HG03039 (cell line): Measurements from ENCODE around the gene GRID2IP.
"Not testable (repeated sequence)": the region's sequence is repeated elsewhere in the genome, so short reads cannot be mapped to it uniquely, and the experiment has no call there.

ENCODE experiments used
- ATAC-seq: cut with Tn5 transposase; IDR thresholded peaks from one replicate; pipeline ENCODE4 v1.9.1; 2021; ENCODE audit warnings: mild to moderate bottlenecking, moderate library complexity; ENCODE audit not compliant: unreplicated experiment

Gene GRID2IP

DNA sequence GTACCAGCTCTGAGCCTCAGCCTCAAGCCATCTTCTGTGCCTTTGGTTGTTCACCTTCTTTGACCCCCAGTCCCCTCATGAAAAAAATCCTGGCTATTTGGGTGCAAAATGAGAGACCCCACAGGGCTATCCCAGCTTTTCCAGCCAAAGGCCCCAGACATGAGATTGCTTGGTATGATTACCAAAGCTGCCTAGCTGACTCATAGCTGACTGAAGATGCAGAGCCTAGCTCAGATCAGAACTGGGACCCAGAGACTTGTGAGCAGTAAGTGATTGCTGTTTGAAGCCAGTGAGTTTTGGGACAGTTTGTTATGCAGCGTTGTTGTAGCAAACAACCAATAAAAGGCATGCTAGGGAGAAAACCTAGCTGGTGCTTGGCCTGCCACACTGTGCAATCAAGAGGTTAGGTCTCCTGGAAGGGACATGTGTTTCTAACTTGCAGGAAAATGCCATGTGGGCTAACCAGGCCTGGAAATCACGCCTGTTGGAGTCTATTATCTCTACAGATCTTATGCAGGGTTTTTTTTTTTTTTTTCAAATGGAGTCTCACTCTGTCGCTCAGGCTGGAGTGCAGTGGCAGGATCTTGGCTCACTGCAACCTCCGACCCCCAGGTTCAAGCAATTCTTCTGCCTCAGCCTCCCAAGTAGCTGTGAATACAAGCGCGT is 55.5 kb downstream of the GRID2IP start:
- ATAC-seq, result no peak

DNA sequence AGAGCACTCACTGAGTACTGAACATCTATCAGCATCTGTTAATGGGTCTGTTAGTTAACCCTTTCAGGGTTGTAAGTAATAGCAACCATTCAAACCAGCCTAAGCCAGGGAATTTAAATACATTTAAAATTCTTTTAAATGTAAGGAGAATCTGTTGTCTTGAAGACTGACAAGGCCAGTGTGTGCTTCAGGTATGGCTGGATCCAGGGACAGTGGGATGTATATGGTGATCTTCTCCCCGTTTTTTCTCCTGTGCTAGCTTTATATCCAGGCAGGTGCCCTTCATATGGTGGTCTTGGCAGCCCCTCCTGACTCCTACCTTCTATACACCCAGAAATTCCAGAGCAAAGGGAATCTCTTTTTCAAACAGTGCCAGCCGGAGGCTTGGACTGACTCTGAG is 56.9 kb downstream of the GRID2IP start:
- no peak for ATAC-seq

DNA sequence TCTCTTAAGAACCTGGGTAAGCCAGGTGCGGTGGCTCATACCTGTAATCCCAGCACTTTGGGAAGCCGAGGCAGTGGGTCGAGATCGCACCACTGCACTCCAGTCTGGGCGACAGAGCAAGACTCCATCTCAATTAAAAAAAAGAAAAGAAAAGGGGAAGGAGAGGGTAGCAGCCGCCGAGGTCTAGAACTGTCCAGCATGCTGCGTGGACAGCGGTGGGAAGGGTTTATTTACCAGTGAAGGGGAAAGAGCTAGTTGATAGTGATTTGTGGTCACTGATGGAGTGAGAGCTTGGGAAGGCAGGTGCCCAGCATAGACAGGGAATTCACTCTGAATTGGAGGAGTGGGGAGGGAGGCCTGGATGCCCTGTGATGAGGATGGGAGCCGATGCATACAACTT is 60.1 kb downstream of the GRID2IP start:
- ATAC-seq, result no peak

DNA sequence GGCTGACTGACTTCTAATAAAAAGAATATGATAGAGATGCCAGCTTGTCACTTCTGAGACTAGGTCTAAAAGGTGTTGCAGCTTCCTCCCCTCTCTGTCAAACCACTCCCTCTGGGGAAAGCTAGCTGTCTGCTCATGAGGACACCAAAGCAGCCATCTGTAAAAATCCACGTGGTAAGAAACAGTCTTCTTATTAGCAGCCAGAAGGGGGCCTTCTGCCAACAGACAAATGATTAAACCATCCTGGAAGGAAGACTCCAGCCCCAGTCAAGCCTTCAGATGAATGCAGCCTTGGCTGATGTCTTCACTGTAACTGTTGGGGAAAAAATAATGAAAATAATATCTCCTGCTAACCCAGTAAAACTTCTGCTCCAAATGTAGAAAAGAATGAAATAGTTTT is 61.6 kb downstream of the GRID2IP start:
- no peak for ATAC-seq

DNA sequence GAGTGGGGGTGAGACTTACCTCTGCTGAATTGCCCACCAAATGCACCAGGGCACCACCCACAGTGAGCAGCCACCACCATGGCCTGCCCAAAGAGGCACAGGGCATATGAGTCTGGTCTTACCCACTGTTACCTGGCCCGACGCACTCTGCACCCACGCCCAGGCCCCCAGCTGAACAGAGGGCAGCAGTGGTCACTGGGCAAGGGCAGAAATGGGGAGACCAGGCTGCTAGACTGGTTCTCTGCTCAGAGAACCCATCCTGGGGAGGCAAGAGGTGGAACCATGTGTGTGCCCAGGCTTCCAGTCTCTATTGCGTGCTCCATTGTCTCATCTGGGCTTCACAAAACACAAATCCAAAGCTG is 64.1 kb downstream of the GRID2IP start:
- ATAC-seq, result no peak

DNA sequence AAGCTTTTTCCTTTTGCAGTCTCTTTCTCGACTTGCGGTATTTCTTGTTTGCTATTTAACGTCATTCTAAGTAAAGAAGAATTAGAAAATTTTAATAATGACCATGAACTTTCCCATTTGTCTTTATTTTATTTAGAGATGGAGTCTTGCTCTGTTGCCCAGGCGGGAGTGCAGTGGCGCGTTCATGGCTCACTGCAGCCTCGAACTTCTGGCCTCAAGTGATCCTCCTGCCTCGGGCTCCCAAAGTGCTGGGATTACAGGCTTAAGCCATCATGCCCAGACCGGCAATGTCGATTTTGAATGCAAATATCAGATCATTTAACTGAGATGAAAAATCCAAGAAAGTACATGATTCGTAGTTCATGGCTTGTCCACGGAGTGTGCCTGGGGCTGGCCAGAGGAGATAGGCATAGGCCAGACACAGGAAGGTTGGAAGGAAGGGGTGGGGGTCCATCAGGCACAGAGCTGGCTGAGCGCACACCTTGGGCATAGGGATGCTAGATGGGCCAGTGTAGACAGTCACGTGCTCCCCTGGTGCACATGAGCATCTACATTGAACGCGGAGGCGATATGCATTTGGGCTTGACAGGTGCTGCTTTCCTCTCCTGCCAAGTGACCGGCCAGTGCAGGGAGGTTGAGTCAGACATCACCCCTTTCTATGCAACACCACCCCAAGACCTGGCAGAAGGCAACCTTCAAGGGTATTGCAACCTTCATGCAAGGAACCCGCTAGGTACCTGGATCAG is 64.7 kb downstream of the GRID2IP start:
- ATAC-seq, result no peak

DNA sequence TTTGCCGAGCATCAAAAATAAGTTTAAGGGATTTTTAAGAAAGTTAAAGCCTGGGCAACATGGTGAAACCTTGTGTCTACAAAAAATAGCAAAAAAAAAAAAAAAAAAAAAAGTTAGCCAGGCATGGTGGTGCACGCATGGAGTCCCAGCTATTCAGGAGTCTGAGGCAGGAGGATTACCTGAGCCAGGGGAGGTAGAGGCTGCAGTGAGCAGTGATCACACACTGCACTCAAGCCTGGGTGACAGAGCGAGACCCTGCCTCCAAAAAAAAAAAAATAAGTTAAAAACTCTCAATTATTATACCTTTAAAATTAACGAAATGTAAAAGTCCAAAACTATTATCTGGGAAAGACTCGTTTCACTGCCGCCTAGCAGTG is 68.5 kb downstream of the GRID2IP start:
- ATAC-seq, result no peak

DNA sequence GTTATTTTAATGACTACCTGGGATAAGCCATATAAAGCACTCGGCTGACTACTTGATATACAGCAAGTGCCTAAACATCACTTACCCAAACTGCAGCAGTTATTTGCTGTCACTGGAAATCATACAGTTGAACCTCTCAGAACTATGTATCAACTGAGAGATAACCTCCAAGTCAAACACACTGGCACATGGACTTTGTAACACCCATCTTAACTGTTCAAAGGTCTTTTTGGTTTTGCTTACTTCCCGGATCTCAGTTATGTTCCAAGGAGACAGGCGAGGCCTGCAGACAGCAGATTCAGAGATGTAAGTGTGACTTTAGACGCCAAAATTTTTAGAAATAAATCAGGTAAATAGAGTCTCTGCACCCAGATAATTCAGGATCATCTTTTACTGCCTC is 69.0 kb downstream of the GRID2IP start:
- ATAC-seq, result no peak

DNA sequence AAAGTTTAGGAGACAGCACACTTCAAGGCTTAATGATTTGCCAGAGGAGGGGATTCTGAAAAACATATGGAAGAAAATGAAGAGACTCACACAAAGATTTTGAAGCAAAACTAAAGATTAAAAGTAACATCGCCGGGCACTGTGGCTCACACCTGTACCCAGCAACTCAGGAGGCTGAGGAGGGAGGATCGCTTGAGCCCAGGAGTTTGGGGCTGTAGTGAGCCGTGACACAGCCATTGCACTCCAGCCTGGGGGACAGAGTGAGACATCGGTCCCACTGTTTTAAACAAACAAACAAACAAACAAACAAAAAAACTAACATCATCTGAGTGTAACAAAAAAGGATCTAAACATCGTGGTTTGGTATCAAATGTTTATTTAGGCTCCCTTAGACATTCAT is 69.8 kb downstream of the GRID2IP start:
- no peak for ATAC-seq

DNA sequence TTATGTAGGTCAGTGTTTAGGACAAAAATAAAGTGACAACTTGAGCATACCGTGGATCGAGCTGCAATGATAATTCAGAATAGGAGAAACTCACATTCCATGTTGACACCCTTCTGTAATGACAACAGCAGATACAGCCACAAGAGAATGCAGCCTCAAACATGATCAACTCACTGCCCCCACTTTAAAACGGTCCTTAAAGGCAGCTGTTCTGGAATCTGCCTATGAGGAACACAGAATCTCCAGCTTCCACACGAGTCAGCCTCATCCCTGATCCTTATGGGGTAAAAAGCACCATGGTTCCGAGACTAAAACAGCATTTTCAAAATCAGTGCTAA is 71.0 kb downstream of the GRID2IP start:
- ATAC-seq, result no peak

DNA sequence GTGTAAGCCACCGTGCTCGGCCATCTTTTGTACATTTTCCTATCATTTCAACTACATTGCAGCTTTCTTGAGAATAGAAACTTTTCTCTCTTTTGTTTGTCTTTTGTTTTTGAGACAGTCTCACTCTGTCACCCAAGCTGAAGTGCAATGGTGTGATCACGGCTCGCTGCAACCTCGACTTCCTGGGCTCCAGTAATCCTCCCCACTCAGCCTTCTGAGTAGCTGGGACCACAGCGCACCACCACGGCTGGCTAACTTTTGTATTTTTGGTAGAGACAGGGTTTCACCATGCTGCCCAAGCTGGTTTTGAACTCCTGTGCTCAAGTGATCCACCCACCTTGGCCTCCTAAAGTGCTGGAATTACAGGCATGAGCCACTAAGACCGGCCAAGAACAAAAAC is 72.2 kb downstream of the GRID2IP start:
- ATAC-seq, result no peak

DNA sequence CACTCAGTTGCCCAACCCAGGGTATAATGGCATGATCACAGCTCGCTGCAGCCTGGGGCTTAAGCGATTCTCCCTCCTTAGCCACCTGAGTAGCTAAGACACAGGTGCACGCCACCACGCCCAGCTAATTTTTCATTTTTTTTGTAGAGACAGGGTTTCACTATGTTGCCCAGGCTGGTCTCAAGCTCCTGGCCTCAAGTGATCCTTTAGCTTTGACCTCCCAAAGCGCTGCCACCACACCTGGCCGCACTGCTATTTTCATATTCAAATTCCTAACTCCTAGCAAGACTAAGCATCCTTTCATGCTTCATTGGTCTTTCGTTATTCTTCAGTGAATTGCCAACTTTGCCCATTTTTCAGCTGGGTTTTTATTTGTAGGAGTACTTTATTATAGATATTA is 73.1 kb downstream of the GRID2IP start:
- ATAC-seq, result no peak

DNA sequence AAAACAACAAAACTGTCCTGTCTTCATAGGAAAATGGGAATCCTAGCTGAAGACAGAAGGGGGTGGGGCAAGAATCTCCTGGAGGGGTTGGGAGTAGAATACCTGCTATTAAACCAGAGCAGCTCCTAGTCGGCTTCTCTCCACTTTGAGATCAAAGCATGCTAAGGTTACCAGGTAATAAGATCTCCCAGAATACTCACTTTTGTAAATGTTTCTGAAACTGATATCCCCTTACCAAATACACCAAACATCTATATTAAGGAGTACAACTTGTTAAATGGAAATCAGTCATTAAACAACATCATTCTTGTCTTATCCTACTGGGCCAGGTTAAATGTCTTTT is 74.0 kb downstream of the GRID2IP start:
- ATAC-seq, result no peak

DNA sequence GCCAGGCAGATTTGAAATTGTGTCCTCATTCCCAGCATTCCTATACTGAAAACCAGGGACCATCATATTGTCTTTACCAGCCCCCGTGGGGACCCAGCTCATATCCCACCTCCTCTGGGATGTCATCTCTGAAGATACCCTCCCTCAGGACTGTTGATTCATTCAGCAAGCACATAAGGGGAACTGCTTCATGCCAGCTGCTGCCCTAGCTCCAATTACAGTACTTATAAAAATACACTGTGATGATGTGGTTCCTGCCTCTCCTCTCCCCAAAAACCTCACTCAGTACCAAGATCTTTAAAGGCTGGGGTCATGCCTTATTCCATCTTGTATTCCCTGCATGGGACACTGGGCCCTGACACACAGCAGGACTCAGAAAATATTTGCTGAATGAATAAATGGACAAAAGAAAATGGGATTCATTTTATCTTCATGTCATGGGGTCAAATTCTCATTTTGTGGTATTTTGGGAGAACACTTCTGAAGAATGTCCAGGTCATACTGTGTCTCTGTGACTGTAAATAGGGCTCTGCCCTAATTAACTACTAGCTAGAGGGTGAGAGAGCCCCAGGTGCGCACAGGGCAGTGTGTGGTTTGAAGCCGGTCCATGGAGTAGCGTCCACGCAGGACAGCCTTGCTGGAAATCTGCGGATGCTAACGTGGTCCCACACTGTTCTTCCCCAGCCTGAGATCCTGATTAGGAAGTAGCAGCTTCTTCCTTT is 74.5 kb downstream of the GRID2IP start:
- ATAC-seq, result no peak

DNA sequence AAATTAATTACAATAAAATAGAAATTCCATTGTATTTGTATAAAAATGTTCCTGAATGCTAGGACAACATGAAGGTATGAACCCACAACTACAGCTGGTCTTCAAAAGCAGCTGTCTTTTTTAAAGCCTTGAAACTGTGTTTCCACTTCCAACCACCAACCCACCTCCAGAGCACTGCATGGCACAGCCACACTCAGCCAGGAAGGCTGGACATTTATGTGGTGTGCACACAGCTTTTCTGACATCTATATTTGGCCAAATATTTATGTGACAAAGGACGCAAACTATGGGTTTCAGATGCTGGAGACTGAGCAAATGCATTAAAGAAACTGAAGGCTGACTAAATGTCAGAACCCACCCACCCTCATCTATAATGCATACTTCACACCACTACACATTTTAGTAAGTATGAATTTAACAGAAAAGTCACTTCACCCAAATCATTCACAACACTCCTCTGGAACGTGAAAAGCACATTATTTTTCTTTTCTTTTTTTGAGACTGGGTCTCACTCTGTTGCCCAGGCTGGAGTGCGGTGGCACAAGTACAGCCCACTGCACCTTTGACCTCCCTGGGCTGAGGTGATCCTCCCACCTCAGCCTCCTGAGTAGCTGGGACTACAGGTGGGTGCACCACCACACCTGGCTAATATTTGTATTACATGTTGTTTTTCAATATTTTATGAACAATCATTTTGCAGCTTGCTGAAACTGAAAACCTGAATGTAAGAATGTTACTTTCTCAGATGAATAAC is 75.7 kb downstream of the GRID2IP start:
- ATAC-seq, result no peak

DNA sequence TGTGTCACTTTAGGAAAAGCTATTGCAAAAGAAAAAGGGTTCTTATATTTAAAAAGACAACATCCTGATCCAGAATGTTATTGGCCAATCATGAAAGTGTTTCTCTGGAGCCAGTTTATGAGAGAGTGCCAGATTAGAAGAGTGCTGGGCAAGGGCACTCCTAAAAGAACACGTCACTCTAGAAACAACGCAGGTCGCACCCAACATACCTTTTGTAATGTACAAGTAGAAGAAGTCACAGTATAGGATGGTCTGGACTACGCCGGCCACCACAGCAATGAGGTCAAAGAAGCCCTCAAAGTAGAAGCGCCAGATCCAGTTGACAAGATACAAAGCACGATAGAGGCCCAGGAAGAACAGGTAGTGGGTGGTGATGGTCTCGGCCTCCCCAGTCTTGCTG is 85.4 kb downstream of the GRID2IP start:
- no peak for ATAC-seq

DNA sequence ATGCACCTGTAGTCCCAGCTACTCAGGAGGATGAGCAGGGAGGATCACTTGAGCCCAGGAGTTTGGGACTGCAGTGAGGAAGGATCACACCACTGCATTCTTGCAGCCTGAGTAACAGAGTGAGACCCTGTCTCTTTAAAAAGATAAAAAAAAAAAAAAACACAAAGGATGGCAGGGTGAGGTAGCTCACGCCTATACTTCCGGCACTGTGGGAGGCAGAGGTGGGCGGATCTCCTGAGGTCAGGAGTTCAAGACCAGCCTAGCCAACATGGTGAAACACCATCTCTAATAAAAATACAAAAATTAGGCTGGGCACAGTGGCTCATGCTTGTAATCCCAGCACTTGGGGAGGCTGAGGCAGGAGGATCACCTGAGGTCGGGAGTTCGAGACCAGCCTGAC is 87.7 kb downstream of the GRID2IP start:
- not testable (repeated sequence) for ATAC-seq

DNA sequence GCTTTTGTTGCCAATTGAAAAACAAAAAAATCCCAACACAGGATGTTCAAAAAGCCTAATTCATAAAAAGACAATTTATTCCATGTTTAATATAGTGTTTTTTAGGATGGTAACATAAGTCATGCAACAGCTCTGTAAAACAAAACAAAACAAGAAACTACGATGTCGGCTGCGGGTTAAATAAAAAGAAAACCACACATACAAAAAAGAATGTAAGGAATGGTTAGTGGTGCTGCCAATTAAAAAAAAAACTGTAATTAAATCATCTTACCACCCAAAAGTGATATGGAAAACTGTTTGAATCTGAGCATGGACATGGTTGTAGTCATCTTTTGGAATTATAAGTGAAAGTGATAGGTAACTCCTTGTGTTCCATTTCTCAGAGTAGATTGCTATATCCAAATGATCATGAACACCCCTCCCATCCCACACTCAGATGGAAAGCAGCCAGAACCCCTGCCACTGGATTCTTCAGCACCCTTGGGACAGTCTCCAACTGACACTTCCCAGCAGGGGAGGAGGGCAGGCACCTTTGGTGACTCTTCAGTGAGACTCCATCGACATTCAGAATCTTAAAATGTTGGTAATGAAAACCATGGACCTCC is 89.2 kb downstream of the GRID2IP start:
- ATAC-seq, result no peak

DNA sequence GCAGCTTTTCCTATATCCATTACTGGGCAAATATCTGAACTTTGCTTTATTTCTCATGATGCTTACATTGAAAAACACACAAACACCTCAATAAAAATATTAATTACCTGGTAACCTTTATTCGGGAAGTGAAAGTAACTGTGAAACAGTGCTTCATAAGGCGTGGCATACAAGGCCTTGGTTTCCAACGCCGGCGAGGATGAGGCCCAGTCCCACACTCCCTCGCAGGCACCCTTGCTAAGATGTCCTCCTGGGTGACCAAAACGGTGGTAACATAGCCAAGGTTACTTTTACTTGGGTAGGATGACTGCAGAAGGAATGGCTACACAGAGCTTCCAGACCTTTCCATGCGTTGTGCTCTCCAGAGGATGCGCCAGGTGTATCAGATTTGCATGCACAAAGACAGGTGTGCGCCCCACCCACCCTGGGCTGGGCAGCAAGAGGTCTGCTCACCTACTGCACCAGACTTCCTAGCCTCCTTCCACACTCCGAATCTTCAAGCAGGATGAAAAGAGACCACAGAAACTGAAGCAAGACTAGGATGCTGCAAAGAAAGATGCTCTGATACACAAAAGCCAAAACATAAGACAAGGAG is 90.2 kb downstream of the GRID2IP start:
- ATAC-seq, result no peak

DNA sequence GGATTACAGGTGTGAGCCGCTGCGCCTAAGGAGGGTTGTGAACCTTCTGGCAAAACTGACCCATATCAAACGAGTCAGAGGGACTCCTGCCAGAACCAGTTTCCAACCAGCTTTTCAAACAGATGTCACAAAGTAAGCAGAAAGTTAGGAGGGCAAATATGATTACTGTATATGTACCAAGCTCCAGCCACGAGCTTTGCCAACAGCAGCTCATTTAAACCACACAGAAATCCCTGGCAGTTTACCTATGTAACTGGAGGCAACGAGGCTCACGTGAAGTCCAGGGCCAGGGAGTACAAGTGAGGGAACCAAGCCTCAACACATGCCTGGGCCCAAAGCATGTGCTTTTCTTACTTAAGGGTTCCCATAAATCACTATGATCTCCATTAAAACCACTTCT is 91.0 kb downstream of the GRID2IP start:
- no peak for ATAC-seq

DNA sequence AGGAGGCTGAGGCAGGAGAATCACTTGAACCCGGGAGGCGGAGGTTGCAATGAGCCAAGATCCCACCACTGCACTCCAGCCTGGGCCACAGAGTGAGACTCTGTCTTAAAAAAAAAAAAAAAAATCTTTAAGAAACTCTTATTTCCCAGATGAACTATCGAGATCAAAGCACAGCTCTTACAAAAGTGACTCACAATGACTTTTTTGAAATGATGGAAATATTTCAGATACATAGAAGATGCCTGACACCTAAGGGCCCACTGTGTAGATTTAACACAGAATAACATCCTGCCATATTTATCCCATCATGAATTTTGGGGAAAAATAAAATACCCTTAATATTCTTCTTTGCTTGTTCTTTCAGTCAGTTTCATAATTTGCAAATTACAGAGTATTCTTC is 92.6 kb downstream of the GRID2IP start:
- ATAC-seq, result not testable (repeated sequence)
